PFSK-1 (cell line): ENCODE measurements around the gene SLC38A9.

Experiments
- FOXP2 ChIP-seq: optimal IDR thresholded peaks from 2 replicates; pipeline ENCODE3; 2011; ENCODE audit warnings: borderline replicate concordance, control low read depth, inconsistent platforms; ENCODE audit not compliant: insufficient read depth; ENCODE audit errors: extremely low read length, extremely low read depth
- POLR2AphosphoS5 ChIP-seq: IDR thresholded peaks from 2 replicates; pipeline ENCODE4 v1.6.1; 2012; ENCODE audit warnings: low read depth, mild to moderate bottlenecking, control low read depth, low read length, moderate library complexity
- SIN3A ChIP-seq: IDR thresholded peaks from 2 replicates; pipeline ENCODE4 v1.6.1; 2012; ENCODE audit warnings: mild to moderate bottlenecking, low read length, moderate library complexity, borderline replicate concordance; ENCODE audit not compliant: insufficient read depth
- TAF1 ChIP-seq: IDR thresholded peaks from 2 replicates; pipeline ENCODE4 v1.6.1; 2012; ENCODE audit warnings: low read length, control low read depth, borderline replicate concordance; ENCODE audit not compliant: insufficient read depth
- TF ChIP-seq, protein P1 (sequence below), 2 experiments: IDR thresholded peaks; 2 replicates each; pipeline versions ENCODE4 v1.6.1 to v1.8.0; 2011 to 2012; ENCODE audit warnings: low read depth in 2 of 2, low read length in 2 of 2, control low read depth in 1 of 2, inconsistent platforms in 1 of 2, mild to moderate bottlenecking in 1 of 2, moderate library complexity in 1 of 2; ENCODE audit not compliant: insufficient read depth in 1 of 2

Gene SLC38A9

DNA sequence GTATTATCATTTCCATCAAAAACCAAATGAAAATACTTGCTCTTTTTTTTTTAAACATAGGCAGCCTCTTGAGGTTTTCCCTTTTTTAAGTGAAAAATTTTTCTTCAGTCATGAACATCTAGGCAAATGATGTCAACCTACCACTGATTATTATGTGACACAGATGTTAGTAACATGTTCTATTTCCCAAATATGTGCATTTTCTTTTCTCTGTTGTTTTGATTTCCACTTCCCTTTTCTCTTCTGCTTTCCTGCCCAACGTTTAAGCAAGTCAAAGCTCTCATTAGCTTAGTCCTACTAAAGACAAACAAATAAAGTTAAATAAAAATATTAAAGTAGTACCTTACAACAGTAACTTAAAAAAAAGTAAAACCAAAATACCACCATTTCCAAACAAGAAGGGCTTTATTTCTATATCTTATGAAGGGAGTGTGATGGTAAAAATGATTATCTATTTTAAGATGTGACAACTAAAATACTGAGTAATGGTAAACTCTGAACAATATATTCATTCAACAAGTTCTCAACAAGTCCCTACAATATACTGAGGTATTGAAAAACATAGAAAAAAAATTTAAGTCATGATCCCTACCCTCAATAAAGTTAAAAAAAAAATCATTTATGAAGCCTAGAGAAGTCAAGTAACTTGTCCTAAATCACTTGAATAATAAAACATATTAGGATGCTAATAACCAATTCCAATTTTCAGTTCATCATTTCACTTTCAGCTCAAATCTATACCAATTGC, 9.4 kb downstream of the SLC38A9 start:
- TF ChIP-seq TAF1 (no peak), SIN3A (no peak), FOXP2 (no peak), POLR2AphosphoS5 (no peak)
- TF ChIP-seq, protein P1, sequence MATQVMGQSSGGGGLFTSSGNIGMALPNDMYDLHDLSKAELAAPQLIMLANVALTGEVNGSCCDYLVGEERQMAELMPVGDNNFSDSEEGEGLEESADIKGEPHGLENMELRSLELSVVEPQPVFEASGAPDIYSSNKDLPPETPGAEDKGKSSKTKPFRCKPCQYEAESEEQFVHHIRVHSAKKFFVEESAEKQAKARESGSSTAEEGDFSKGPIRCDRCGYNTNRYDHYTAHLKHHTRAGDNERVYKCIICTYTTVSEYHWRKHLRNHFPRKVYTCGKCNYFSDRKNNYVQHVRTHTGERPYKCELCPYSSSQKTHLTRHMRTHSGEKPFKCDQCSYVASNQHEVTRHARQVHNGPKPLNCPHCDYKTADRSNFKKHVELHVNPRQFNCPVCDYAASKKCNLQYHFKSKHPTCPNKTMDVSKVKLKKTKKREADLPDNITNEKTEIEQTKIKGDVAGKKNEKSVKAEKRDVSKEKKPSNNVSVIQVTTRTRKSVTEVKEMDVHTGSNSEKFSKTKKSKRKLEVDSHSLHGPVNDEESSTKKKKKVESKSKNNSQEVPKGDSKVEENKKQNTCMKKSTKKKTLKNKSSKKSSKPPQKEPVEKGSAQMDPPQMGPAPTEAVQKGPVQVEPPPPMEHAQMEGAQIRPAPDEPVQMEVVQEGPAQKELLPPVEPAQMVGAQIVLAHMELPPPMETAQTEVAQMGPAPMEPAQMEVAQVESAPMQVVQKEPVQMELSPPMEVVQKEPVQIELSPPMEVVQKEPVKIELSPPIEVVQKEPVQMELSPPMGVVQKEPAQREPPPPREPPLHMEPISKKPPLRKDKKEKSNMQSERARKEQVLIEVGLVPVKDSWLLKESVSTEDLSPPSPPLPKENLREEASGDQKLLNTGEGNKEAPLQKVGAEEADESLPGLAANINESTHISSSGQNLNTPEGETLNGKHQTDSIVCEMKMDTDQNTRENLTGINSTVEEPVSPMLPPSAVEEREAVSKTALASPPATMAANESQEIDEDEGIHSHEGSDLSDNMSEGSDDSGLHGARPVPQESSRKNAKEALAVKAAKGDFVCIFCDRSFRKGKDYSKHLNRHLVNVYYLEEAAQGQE (IDR thresholded peaks at IDR 0.05; ENCODE audit: insufficient read depth in 1 of 2, low read depth in 2 of 2, low read length in 2 of 2) = no peak

DNA sequence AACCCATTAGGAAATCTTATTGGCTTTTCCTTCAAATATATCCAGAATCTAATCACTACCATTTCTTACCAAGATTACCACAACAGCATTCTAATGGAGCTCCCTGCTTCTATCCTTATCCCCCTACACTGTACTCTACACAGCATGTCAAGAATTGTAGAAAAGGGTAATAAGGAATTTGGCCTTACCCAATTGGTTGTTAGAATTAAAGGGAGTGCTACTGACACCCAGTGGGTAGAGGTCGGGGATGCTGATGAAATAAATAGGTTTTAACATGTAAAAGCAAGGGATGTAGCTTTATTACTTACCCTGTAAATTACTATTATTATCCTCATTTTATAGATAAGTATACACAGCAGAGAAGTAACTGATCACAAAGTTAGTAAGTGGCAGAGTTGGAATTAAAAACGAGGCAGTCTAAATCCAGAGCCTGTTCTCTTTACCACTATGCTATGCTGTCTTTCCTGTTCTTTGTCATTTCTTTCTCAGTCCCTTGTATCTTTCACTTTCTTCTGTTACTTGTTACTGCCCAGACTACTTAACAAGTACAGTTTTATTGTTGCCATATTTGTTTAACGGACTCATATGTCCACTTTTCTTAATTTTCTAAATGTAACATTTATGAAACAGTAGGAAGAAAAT, 10.5 kb downstream of the SLC38A9 start:
- TF ChIP-seq FOXP2 = no peak
- TF ChIP-seq, protein P1 (IDR thresholded peaks at IDR 0.05; ENCODE audit: insufficient read depth in 1 of 2, low read depth in 2 of 2, low read length in 2 of 2) = no peak
- no peak for TF ChIP-seq SIN3A
- TF ChIP-seq TAF1 = no peak
- TF ChIP-seq POLR2AphosphoS5 = no peak

DNA sequence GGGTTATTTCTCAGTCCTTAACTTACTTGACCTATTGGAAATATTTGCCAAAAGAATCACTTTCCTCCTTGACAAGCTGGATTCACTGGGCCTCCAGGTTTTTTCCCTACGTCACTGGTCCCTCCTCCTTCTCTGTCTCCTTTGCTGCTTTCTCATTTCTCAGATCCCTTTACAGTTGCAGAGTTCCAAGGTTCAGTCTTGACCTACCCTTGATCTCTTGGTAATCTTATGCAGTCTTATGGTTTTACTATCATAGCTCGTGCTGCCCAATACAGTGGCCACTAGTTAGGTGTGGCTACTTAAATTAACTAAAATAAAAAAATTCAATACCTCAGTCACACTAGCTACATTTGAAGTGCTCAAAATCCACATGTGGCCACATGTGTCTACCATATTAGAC, 11.4 kb downstream of the SLC38A9 start:
- TF ChIP-seq FOXP2 = no peak
- TF ChIP-seq, protein P1 (IDR thresholded peaks at IDR 0.05; ENCODE audit: insufficient read depth in 1 of 2, low read depth in 2 of 2, low read length in 2 of 2) = no peak
- TF ChIP-seq POLR2AphosphoS5 = no peak
- no peak for TF ChIP-seq SIN3A
- TF ChIP-seq TAF1 = no peak

DNA sequence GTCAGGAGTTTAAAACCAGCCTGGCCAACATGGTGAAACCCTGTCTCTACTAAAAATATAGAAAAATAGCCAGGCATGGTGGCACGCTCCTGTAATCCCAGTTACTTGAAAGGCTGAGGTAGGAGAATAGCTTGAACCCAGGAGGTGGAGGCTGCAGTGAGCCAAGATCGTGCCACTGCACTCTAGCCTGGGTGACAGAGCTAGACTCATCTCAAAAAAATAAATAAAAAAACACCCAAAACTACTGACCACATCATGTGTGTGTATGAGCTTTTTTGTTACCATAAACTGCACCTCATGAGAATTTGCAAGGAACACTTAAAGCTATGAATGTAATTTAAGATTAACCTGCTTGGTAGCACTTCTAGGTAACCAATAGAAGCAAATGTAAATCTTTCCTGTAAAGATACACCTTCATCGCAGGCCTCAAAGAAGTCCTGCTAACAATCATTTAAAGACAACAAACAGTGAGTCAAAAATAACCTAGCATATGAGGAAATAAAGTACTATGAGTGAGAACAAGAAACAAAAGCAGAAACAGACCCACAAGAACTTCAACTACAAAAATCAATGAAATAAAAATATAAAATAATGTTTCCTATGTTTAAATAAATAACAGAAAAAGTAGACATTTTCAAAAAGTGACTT, 13.0 kb downstream of the SLC38A9 start:
- TF ChIP-seq, protein P1 (IDR thresholded peaks at IDR 0.05; ENCODE audit: insufficient read depth in 1 of 2, low read depth in 2 of 2, low read length in 2 of 2) = no peak
- no peak for TF ChIP-seq POLR2AphosphoS5
- TF ChIP-seq FOXP2 = no peak
- TF ChIP-seq SIN3A = no peak
- TF ChIP-seq TAF1 = no peak
